ENCODE results near the gene WIPF1. TPM values are rescaled to one million over a fixed set of nuclear protein-coding genes. Genes with fewer than 3 reads are reported as not detected.

Gene WIPF1
- total RNA-seq, 1 donor from 2014 or later: 293 TPM

DNA sequence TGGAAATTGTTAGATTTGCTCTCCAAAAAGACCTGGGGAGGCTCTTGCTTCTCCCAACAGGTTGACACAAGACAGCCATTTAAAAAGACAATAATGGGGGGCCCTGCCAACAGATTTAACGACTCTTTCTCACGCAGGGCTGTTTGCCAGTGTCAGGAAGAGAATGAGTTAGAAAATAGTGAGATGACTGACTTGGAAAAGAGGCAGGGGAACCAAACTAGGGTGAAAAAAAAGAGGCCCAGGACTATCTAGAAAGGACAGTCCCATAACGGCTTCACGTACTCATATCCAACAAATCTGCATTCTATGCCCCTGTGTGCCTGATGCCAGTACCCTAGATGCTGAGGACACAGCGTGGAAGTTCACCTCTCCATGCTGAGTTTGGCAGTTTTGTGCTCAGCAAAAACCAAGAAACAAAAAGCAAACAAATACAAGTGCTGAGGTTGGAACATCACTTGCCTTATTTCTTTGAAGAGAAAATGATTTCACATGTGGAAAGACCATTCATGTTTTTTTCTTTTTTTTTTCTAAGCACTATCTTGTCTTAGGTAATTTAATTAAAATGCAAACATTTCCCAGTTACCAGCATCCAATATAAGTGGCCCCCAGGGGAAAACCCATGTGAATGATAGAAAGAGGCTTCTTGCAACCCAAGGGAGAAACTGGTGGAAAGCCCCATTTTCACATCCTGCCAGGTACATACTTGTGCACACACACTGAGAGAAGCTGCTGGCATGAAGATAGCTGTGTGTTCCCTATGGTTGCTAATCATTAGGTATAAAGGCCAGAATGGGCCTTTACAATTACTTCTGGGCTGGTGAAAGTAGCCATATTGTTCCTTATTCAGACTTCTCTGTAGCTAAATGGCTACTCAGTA is 10.6 kb upstream of the WIPF1 start:
- H3K27ac Mint-ChIP-seq: peak overlapping the region; percentile 95
- H3K4me3 Mint-ChIP-seq: peak overlapping the region; percentile 64
- peaks cover 82% of the 10 kb centered on the region for H3K4me1 Mint-ChIP-seq
- H3K27me3 Mint-ChIP-seq: no peaks in the 10 kb centered on the region
- POLR2A ChIA-PET: interaction anchor here (0.7 to 12.6 kb wide), 10 partner anchors 9 to 79 kb away, joined by 3 to 301 read pairs (median 6); partner anchors contain the start of gene WIPF1
- CTCF ChIA-PET: interaction anchor here (0.9 to 4.1 kb wide), 11 partner anchors 8 to 145 kb away, joined by 3 to 34 read pairs (median 5); partner anchors contain the start of gene WIPF1
- H3K36me3 Mint-ChIP-seq (ENCODE audit: low read depth): peaks cover 30% of the 10 kb centered on the region
- intact Hi-C loops (cut with micrococcal nuclease): loop anchor here (1.0 to 2.0 kb wide), 5 partner anchors 8 to 75 kb away; no protein-coding TSS in a partner anchor
- DNase-seq (no peak), ATAC-seq (ENCODE audit: low read depth) (peak; percentile 82)
- H3K9me3 Mint-ChIP-seq: no peaks in the 10 kb centered on the region
- TF ChIP-seq, protein P1, sequence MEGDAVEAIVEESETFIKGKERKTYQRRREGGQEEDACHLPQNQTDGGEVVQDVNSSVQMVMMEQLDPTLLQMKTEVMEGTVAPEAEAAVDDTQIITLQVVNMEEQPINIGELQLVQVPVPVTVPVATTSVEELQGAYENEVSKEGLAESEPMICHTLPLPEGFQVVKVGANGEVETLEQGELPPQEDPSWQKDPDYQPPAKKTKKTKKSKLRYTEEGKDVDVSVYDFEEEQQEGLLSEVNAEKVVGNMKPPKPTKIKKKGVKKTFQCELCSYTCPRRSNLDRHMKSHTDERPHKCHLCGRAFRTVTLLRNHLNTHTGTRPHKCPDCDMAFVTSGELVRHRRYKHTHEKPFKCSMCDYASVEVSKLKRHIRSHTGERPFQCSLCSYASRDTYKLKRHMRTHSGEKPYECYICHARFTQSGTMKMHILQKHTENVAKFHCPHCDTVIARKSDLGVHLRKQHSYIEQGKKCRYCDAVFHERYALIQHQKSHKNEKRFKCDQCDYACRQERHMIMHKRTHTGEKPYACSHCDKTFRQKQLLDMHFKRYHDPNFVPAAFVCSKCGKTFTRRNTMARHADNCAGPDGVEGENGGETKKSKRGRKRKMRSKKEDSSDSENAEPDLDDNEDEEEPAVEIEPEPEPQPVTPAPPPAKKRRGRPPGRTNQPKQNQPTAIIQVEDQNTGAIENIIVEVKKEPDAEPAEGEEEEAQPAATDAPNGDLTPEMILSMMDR (IDR thresholded peaks at IDR 0.05): no peak

DNA sequence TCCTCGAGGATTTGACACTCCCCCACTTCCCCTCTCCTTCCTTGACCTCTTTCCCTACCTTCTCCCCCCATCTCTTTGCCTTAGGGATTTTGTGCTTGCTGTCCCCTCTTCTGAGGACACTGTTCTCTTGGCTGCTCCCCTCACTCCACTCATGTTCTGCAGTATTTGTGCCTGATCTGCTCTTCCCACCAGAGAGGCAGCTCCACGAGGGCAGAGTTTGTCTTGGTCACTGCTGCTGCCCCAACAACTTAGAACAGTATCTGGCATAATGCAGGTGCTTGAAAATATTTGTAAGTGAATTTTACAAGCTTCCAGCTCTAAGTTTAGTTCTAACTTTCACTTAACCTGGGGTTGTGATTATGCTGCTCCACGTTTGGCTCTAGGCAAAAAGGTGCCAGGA is 10.0 kb upstream of the WIPF1 start:
- TF ChIP-seq, protein P1 (IDR thresholded peaks at IDR 0.05): no peak
- CTCF ChIA-PET: interaction anchor here (1.1 to 4.1 kb wide), 4 partner anchors 9 to 80 kb away, joined by 3 to 34 read pairs (median 5); partner anchors contain the start of gene WIPF1
- H3K27me3 Mint-ChIP-seq: no peaks in the 10 kb centered on the region
- intact Hi-C loops (cut with micrococcal nuclease): no loop called here
- peak overlapping the region; percentile 21 for H3K4me3 Mint-ChIP-seq
- no peaks in the 10 kb centered on the region for H3K9me3 Mint-ChIP-seq
- POLR2A ChIA-PET: interaction anchor here (1.4 to 12.6 kb wide), 4 partner anchors 12 to 76 kb away, joined by 3 to 301 read pairs (median 33); partner anchors contain the start of gene WIPF1
- peaks cover 82% of the 10 kb centered on the region for H3K4me1 Mint-ChIP-seq
- ATAC-seq (ENCODE audit: low read depth) (no peak), DNase-seq (no peak)
- H3K27ac Mint-ChIP-seq: peak overlapping the region; percentile 95
- peaks cover 29% of the 10 kb centered on the region for H3K36me3 Mint-ChIP-seq (ENCODE audit: low read depth)

DNA sequence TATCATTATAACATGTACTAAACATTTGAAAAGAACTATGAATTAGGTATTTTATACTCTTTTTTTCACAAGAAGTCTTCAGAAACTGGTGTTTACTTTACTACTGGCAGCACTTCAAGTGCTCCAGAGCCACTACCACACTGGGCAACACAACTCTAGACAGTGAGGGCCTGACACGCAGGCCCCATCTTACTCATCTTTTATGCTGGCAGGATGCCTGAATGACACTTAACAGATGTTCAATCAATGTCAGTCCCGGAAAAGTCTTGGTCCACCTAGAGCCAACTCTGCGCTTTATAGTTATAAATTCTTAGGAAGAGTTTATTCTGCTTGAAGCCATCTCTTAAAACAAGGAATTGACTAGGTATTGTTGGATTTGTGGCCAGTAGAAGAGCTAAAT is 8.7 kb upstream of the WIPF1 start:
- peaks cover 83% of the 10 kb centered on the region for H3K4me1 Mint-ChIP-seq
- TF ChIP-seq, protein P1 (IDR thresholded peaks at IDR 0.05): no peak
- intact Hi-C loops (cut with micrococcal nuclease): no loop called here
- CTCF ChIA-PET: interaction anchor here (1.5 to 8.1 kb wide), 3 partner anchors 27 to 81 kb away, joined by 4 to 125 read pairs (median 34); no protein-coding TSS in a partner anchor
- H3K36me3 Mint-ChIP-seq (ENCODE audit: low read depth): peaks cover 31% of the 10 kb centered on the region
- peak overlapping the region; percentile 95 for H3K27ac Mint-ChIP-seq
- no peak overlapping the region for H3K4me3 Mint-ChIP-seq
- H3K27me3 Mint-ChIP-seq: no peaks in the 10 kb centered on the region
- DNase-seq (no peak), ATAC-seq (ENCODE audit: low read depth) (no peak)
- POLR2A ChIA-PET: interaction anchor here (0.6 to 12.6 kb wide), 3 partner anchors 11 to 28 kb away, joined by 3 to 301 read pairs (median 3); partner anchors contain the start of gene WIPF1
- H3K9me3 Mint-ChIP-seq: no peaks in the 10 kb centered on the region

DNA sequence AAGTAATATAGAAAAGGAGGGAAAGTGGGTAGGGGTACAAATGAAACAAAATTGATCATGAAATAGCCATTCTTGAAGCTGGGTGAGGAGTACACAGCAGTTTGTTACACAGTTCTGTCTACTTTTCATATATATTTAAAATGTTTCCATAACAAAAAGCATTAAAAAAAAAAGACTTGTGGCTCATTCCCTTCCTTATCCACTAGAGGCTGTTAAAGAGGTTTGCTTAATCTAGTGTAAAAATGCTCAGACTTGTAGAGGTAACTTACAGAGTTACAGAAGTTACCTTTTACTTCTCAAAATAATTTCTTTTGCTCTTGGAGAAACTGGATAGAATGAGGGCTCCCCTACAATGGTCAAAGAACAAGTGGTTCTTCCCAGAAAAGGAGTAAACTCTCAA is 8.1 kb upstream of the WIPF1 start:
- DNase-seq (no peak), ATAC-seq (ENCODE audit: low read depth) (no peak)
- no peak overlapping the region for H3K4me3 Mint-ChIP-seq
- H3K27me3 Mint-ChIP-seq: no peaks in the 10 kb centered on the region
- H3K4me1 Mint-ChIP-seq: peaks cover 82% of the 10 kb centered on the region
- ChIA-PET CTCF (interaction anchor here (0.7 to 8.1 kb wide), 6 partner anchors 26 to 159 kb away, joined by 3 to 125 read pairs (median 6); no protein-coding TSS in a partner anchor), POLR2A (interaction anchor here (0.6 to 12.6 kb wide), 3 partner anchors 10 to 82 kb away, joined by 3 to 301 read pairs (median 4); partner anchors contain the start of gene WIPF1)
- H3K9me3 Mint-ChIP-seq: no peaks in the 10 kb centered on the region
- intact Hi-C loops (cut with micrococcal nuclease): loop anchor here (1.0 kb wide), 1 partner anchor 83 kb away; no protein-coding TSS in a partner anchor
- TF ChIP-seq, protein P1 (IDR thresholded peaks at IDR 0.05): no peak
- peaks cover 26% of the 10 kb centered on the region for H3K36me3 Mint-ChIP-seq (ENCODE audit: low read depth)
- peak overlapping the region; percentile 95 for H3K27ac Mint-ChIP-seq

Measured in activated B cell treated with CpG ODN at 0.5 μM for 24 hours (primary cell).